ENCODE measurements around the gene ARID5B.

GRCh38 chr10:62056219-62056618 is 154.7 kb downstream of the ARID5B start:
- TF ChIP-seq CTCF (IDR thresholded peaks at IDR 0.05) (no peak), POLR2A (IDR thresholded peaks at IDR 0.05) (no peak)
